Measurements from ENCODE around the gene FLT4.

The FLT4 gene

GRCh38 chr5:180558232-180558631 lies 91.2 kb downstream of the FLT4 start:
- H3K27ac ChIP-seq (ENCODE audit: low read length), result no peak overlapping the region
- no peaks in the 10 kb centered on the region for H3K27me3 ChIP-seq (ENCODE audit: low read depth, low read length)
- no peak overlapping the region for H3K9ac ChIP-seq (ENCODE audit: low read length)
- peaks cover 26% of the 10 kb centered on the region for H3K79me2 ChIP-seq (ENCODE audit: low read length)
- TF ChIP-seq, protein P1, sequence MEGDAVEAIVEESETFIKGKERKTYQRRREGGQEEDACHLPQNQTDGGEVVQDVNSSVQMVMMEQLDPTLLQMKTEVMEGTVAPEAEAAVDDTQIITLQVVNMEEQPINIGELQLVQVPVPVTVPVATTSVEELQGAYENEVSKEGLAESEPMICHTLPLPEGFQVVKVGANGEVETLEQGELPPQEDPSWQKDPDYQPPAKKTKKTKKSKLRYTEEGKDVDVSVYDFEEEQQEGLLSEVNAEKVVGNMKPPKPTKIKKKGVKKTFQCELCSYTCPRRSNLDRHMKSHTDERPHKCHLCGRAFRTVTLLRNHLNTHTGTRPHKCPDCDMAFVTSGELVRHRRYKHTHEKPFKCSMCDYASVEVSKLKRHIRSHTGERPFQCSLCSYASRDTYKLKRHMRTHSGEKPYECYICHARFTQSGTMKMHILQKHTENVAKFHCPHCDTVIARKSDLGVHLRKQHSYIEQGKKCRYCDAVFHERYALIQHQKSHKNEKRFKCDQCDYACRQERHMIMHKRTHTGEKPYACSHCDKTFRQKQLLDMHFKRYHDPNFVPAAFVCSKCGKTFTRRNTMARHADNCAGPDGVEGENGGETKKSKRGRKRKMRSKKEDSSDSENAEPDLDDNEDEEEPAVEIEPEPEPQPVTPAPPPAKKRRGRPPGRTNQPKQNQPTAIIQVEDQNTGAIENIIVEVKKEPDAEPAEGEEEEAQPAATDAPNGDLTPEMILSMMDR (IDR thresholded peaks at IDR 0.05; ENCODE audit: low read depth, low read length), result no peak
- TF ChIP-seq EZH2phosphoT487 (IDR thresholded peaks at IDR 0.05; ENCODE audit: low read depth), result no peak
- no peak overlapping the region for H3K4me3 ChIP-seq (ENCODE audit: low read length)
- peaks cover 20% of the 10 kb centered on the region for H3K36me3 ChIP-seq (replicated peaks; ENCODE audit: low read depth, low read length)
- H3K4me1 ChIP-seq (ENCODE audit: low read length), result no peaks in the 10 kb centered on the region
- H2AFZ ChIP-seq (ENCODE audit: low read depth, low read length), result no peak overlapping the region
- H4K20me1 ChIP-seq (ENCODE audit: insufficient read depth, low read length), result peaks cover 9% of the 10 kb centered on the region
- no peaks in the 10 kb centered on the region for H3K9me3 ChIP-seq (ENCODE audit: insufficient read depth, low read length)
- no peak overlapping the region for H3K4me2 ChIP-seq (ENCODE audit: low read length)

DNA sequence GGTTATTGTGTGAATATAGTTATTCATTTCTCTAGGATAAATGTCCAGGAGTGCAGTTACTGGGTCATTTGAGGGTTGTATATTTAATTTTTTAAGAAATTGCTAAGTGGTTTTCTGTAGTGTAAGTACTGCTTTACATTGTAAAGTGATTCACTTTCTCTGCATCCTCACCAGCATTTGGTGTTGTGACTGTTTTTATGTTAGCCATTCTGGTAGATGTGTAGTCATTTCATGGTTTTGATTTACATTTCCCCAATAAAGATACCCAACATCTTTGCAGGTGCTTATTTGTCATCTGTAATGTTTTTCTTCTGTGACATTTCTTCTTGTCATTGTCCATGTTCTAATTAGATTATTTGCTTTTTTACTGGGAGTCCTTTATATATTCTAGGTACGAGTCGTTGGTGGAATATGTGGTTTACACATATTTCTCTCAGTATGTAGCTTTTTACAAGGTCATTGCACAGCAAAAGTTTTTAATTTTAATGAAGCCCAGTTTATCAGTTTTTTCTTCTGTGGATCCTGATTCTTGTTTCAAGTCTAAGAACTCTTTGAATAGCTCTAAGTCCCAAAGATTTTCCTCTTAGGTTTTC lies 92.1 kb downstream of the FLT4 start:
- Histone ChIP-seq H3K9me3 (ENCODE audit: insufficient read depth, low read length) (no peaks in the 10 kb centered on the region), H3K27ac (ENCODE audit: low read length) (no peak overlapping the region), H3K4me3 (ENCODE audit: low read length) (no peak overlapping the region), H3K9ac (ENCODE audit: low read length) (no peak overlapping the region), H3K79me2 (ENCODE audit: low read length) (peaks cover 26% of the 10 kb centered on the region), H3K27me3 (ENCODE audit: low read depth, low read length) (no peaks in the 10 kb centered on the region), H3K36me3 (replicated peaks; ENCODE audit: low read depth, low read length) (peaks cover 24% of the 10 kb centered on the region), H3K4me2 (ENCODE audit: low read length) (no peak overlapping the region), H4K20me1 (ENCODE audit: insufficient read depth, low read length) (peaks cover 9% of the 10 kb centered on the region), H2AFZ (ENCODE audit: low read depth, low read length) (no peak overlapping the region), H3K4me1 (ENCODE audit: low read length) (no peaks in the 10 kb centered on the region)
- TF ChIP-seq, protein P1 (IDR thresholded peaks at IDR 0.05; ENCODE audit: low read depth, low read length), result no peak
- TF ChIP-seq EZH2phosphoT487 (IDR thresholded peaks at IDR 0.05; ENCODE audit: low read depth), result no peak

DNA sequence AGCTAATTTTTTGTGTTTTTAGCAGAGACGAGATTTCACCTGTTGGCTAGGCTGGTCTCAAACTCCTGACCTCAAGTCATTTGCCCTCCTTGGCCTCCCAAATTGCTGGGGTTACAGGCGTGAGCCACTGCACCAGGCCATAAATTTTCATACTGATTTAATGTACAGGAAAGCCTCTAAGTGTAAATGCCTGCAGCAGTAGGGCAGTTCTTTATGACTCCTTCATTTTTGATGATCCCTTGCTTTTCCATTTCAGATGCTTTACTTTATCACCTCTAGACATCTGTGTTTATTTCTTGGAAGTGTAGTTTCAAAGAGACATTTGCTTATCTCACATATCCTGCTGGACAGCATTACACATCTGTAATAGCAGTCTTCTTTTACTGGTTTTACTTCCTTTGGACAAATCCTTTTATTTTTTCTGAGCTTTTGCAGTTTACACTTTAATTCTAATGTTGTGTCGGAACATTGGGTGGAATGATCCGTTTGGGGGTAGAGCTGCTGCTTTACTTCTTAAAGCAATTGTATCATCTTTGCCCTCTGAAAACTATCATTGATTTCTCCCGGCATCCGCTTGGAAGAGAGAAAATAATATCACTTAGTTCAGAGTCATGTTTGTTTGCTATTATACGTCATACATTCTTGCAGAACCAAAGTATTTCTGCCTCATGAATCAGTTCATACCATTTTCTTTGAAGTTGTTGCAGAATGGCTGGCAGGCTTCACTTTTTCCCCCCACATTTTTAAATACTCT lies 94.1 kb downstream of the FLT4 start:
- Histone ChIP-seq H3K79me2 (ENCODE audit: low read length) (peaks cover 13% of the 10 kb centered on the region), H3K36me3 (replicated peaks; ENCODE audit: low read depth, low read length) (peaks cover 19% of the 10 kb centered on the region)

DNA sequence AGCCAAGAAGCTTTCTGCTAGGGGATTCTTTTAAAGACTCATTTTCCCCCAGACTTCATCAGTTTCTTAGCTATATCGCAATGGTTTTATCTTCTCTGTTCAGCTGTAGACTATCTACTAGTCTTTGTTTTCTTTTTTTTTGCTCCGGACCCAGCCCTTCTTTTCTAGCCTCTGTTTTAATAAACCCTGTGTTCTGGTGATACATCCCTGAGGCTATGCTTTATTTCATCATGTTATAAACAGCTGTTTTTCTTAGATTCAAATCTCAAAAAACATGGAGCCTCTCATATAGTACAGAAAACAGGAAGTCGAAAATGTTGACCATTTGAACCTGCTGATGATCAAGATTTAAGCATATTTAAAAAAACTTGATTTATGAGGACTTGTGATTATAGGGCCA lies 95.9 kb downstream of the FLT4 start:
- Histone ChIP-seq H3K27me3 (ENCODE audit: low read depth, low read length) (no peaks in the 10 kb centered on the region), H3K4me2 (ENCODE audit: low read length) (no peak overlapping the region), H3K4me3 (ENCODE audit: low read length) (no peak overlapping the region), H3K36me3 (replicated peaks; ENCODE audit: low read depth, low read length) (peaks cover 24% of the 10 kb centered on the region), H3K9me3 (ENCODE audit: insufficient read depth, low read length) (no peaks in the 10 kb centered on the region), H3K27ac (ENCODE audit: low read length) (no peak overlapping the region), H3K4me1 (ENCODE audit: low read length) (no peaks in the 10 kb centered on the region), H2AFZ (ENCODE audit: low read depth, low read length) (no peak overlapping the region), H3K9ac (ENCODE audit: low read length) (no peak overlapping the region), H4K20me1 (ENCODE audit: insufficient read depth, low read length) (peaks cover 3% of the 10 kb centered on the region), H3K79me2 (ENCODE audit: low read length) (peaks cover 8% of the 10 kb centered on the region)
- TF ChIP-seq EZH2phosphoT487 (IDR thresholded peaks at IDR 0.05; ENCODE audit: low read depth), result no peak

More for the DNA sequence above, 94.1 kb downstream of the FLT4 start:
- no peaks in the 10 kb centered on the region for H3K9me3 ChIP-seq (ENCODE audit: insufficient read depth, low read length)
- H3K4me1 ChIP-seq (ENCODE audit: low read length), result no peaks in the 10 kb centered on the region
- TF ChIP-seq, protein P1 (IDR thresholded peaks at IDR 0.05; ENCODE audit: low read depth, low read length), result no peak
- H2AFZ ChIP-seq (ENCODE audit: low read depth, low read length), result no peak overlapping the region
- no peak overlapping the region for H3K4me2 ChIP-seq (ENCODE audit: low read length)
- no peak overlapping the region for H3K4me3 ChIP-seq (ENCODE audit: low read length)
- no peaks in the 10 kb centered on the region for H3K27me3 ChIP-seq (ENCODE audit: low read depth, low read length)
- peaks cover 9% of the 10 kb centered on the region for H4K20me1 ChIP-seq (ENCODE audit: insufficient read depth, low read length)
- H3K9ac ChIP-seq (ENCODE audit: low read length), result no peak overlapping the region
- H3K27ac ChIP-seq (ENCODE audit: low read length), result no peak overlapping the region
